HG02623 (cell line): ENCODE measurements around the gene TIMM9.
"Not testable (repeated sequence)": the region's sequence is repeated elsewhere in the genome, so short reads cannot be mapped to it uniquely, and the experiment has no call there.

Experiments used
- ATAC-seq: cut with Tn5 transposase; IDR thresholded peaks from one replicate; pipeline ENCODE4 v1.9.1; 2021; ENCODE audit warnings: moderate library complexity; ENCODE audit not compliant: unreplicated experiment

Gene TIMM9

GRCh38 chr14:58398895-58399294 is 28.4 kb downstream of the TIMM9 start:
- ATAC-seq = no peak

GRCh38 chr14:58398495-58398894 is 28.8 kb downstream of the TIMM9 start:
- no peak for ATAC-seq

GRCh38 chr14:58397156-58397555 is 30.2 kb downstream of the TIMM9 start:
- no peak for ATAC-seq

- ATAC-seq = peak; percentile 91
Observed at GRCh38 chr14:58395812-58396788, 31.2 kb downstream of the TIMM9 start, which contains the start of gene TOMM20L. TOMM20L (plus strand) TSS chr14:58395930; CDS start chr14:58395958, 28 bp downstream.

- no peak for ATAC-seq
Observed at GRCh38 chr14:58395562-58395811, 31.8 kb downstream of the TIMM9 start.

GRCh38 chr14:58390830-58391229 is 36.5 kb downstream of the TIMM9 start:
- ATAC-seq = no peak

GRCh38 chr14:58376791-58377190 is 50.5 kb downstream of the TIMM9 start:
- ATAC-seq = no peak

GRCh38 chr14:58368956-58369355 is 58.4 kb downstream of the TIMM9 start:
- ATAC-seq = no peak

- ATAC-seq = no peak
Observed at GRCh38 chr14:58367296-58367695, 60.0 kb downstream of the TIMM9 start.

GRCh38 chr14:58364316-58364715 is 63.0 kb downstream of the TIMM9 start:
- no peak for ATAC-seq

GRCh38 chr14:58362798-58363412 is 64.4 kb downstream of the TIMM9 start:
- ATAC-seq = no peak

- ATAC-seq = not testable (repeated sequence)
Observed at GRCh38 chr14:58362272-58362671, 65.1 kb downstream of the TIMM9 start.
